ENCODE results near the gene CLHC1. TPM values are rescaled to one million over a fixed set of nuclear protein-coding genes. Genes with fewer than 3 reads are reported as not detected.

Gene CLHC1
- total RNA-seq, 1 experiment from 2014 or later, result 3.9 TPM

GRCh38 chr2:55232863-55233657 is 967 bp upstream of the CLHC1 start:
- peaks cover 35% of the 10 kb centered on the region for H4K20me1 ChIP-seq (ENCODE audit: low read length)
- H3K9ac ChIP-seq (ENCODE audit: low read length), result peak overlapping the region; percentile 99
- H2AFZ ChIP-seq (ENCODE audit: low read length), result peak overlapping the region; percentile 94
- DNase-seq (peak; percentile 24), ATAC-seq (peak; percentile 7)
- peaks cover 66% of the 10 kb centered on the region for H3K79me2 ChIP-seq (ENCODE audit: low read length)
- H3K9me2 ChIP-seq (replicated peaks; ENCODE audit: low read length), result no peaks in the 10 kb centered on the region
- no peaks in the 10 kb centered on the region for H3K9me3 ChIP-seq (ENCODE audit: low read length)
- H3F3A ChIP-seq (ENCODE audit: low read length, unreplicated experiment), result peaks cover 7% of the 10 kb centered on the region
- H3K4me1 ChIP-seq (ENCODE audit: insufficient read depth, low read length), result peaks cover 25% of the 10 kb centered on the region
- H3K27ac ChIP-seq (ENCODE audit: low read length), result peak overlapping the region; percentile 85
- TSS peak; percentile 61 for BruUV-seq (replicated peaks)
- peak overlapping the region; percentile 98 for H3K4me3 ChIP-seq (ENCODE audit: low read length)
- no peaks in the 10 kb centered on the region for H3K27me3 ChIP-seq (ENCODE audit: low read length)
- CTCF ChIA-PET, result no interaction called here
- H3K36me3 ChIP-seq (ENCODE audit: low read depth, low read length), result peaks cover 43% of the 10 kb centered on the region
- no peak for TF ChIP-seq EZH2phosphoT487 (IDR thresholded peaks at IDR 0.05; ENCODE audit: borderline replicate concordance, low read length)
- TF ChIP-seq CTCF (conservative IDR thresholded peaks at IDR 0.05; ENCODE audit: low read depth, low read length), result no peak
- no peak for TF ChIP-seq EZH2 (IDR thresholded peaks at IDR 0.05; ENCODE audit: low read length, unreplicated experiment)
- peak overlapping the region; percentile 100 for H3K4me2 ChIP-seq (ENCODE audit: low read length)
- intact Hi-C loops (cut with micrococcal nuclease), result loop anchor here (10.0 kb wide), 1 partner anchor 282 kb away; the partner anchor contains the start of gene CFAP36
- POLR2A ChIA-PET (ENCODE audit: unreplicated experiment), result interaction anchor here (0.6 kb wide), 1 partner anchor 186 kb away, joined by 3 read pairs; the partner anchor contains the start of gene CCDC88A

DNA sequence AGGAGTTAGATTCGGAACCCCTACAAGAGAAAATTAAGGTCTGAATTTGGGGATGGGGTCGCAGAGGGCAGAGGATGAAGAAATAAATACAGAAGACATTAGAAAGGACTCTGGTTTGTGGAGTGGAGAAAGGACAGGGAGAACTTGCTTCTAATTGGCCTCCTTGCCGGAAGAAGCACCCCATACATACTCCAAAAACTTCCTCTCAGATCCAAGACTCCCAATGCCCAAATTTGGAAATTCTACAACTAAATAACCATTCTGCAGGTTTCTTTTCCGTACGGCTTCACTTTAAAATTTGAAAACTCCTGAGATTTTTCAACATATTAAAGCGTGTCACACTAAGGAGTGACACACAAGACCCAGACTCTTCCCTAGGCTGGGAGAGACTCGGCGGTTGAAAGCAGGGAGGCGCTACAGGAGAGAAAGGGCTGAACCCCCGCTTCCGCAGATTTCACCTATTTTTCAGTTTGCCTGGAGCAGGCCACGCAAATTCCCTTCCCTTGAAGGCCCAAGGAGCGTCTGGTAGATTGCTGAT is 478 bp downstream of the CLHC1 start:
- Histone ChIP-seq H2AFZ (ENCODE audit: low read length) (peak overlapping the region; percentile 94), H3K27ac (ENCODE audit: low read length) (peak overlapping the region; percentile 85), H3K4me2 (ENCODE audit: low read length) (peak overlapping the region; percentile 100), H3K4me3 (ENCODE audit: low read length) (peak overlapping the region; percentile 98), H3F3A (ENCODE audit: low read length, unreplicated experiment) (peaks cover 7% of the 10 kb centered on the region), H4K20me1 (ENCODE audit: low read length) (peaks cover 35% of the 10 kb centered on the region), H3K9me3 (ENCODE audit: low read length) (no peaks in the 10 kb centered on the region), H3K79me2 (ENCODE audit: low read length) (peaks cover 71% of the 10 kb centered on the region), H3K9ac (ENCODE audit: low read length) (peak overlapping the region; percentile 99), H3K27me3 (ENCODE audit: low read length) (no peaks in the 10 kb centered on the region), H3K36me3 (ENCODE audit: low read depth, low read length) (peaks cover 37% of the 10 kb centered on the region), H3K9me2 (replicated peaks; ENCODE audit: low read length) (no peaks in the 10 kb centered on the region), H3K4me1 (ENCODE audit: insufficient read depth, low read length) (peaks cover 25% of the 10 kb centered on the region)
- intact Hi-C loops (cut with micrococcal nuclease), result loop anchor here (10.0 kb wide), 1 partner anchor 283 kb away; the partner anchor contains the start of gene CFAP36
- CTCF ChIA-PET, result no interaction called here
- POLR2A ChIA-PET (ENCODE audit: unreplicated experiment), result no interaction called here
- TF ChIP-seq EZH2phosphoT487 (IDR thresholded peaks at IDR 0.05; ENCODE audit: borderline replicate concordance, low read length) (no peak), CTCF (conservative IDR thresholded peaks at IDR 0.05; ENCODE audit: low read depth, low read length) (no peak), EZH2 (IDR thresholded peaks at IDR 0.05; ENCODE audit: low read length, unreplicated experiment) (no peak)
- TSS peak; percentile 74 for BruUV-seq (replicated peaks)
- ATAC-seq, result peak; percentile 27
- no peak for DNase-seq

All from PC-3 (cell line).